H1 (cell line): ENCODE results near the gene ABCB11. TPM values are rescaled to one million over a fixed set of nuclear protein-coding genes. Genes with fewer than 3 reads are reported as not detected.

Experiments
- CTCF ChIA-PET: fragments of 300-600 bp; sonication (Branson Sonifier 250); formaldehyde crosslinking; loops from one replicate; lab custom pipeline; 2021; ENCODE audit not compliant: partially characterized antibody; lab: Charles Lee
- POLR2A ChIA-PET: fragments of 300-600 bp; sonication (Branson Sonifier 250); formaldehyde crosslinking; loops from one replicate; lab custom pipeline; 2021; ENCODE audit warnings: inconsistent platforms; ENCODE audit not compliant: partially characterized antibody; lab: Charles Lee
- DNase-seq, 2 experiments: peaks; one replicate each; pipeline versions ENCODE4 v3.0.0 to v3.0.0-alpha.2; 2010 to 2022; ENCODE audit warnings: low spot score in 2 of 2, low read depth in 1 of 2, mixed read lengths in 1 of 2
- FAIRE-seq: peaks from 2 replicates; lab custom pipeline; 2011; peaks lifted over from hg19 to GRCh38; lab: Jason Lieb, UNC
- H2AFZ ChIP-seq: 2 replicates; pipeline ENCODE4 v1.8.1; 2012; ENCODE audit warnings: low read length, inconsistent platforms
- H2AK5ac ChIP-seq: 2 replicates; pipeline ENCODE4 v1.6.1; 2013; ENCODE audit warnings: low read depth, low read length
- H2BK120ac ChIP-seq: replicated peaks from 2 replicates; pipeline ENCODE3; 2013; ENCODE audit warnings: low read depth, low read length, inconsistent platforms
- H2BK12ac ChIP-seq: 2 replicates; pipeline ENCODE4 v1.6.1; 2013; ENCODE audit warnings: low read depth, low read length
- H2BK15ac ChIP-seq: 2 replicates; pipeline ENCODE4 v1.6.1; 2013; ENCODE audit warnings: low read length
- H2BK20ac ChIP-seq: 2 replicates; pipeline ENCODE4 v1.6.1; 2013; ENCODE audit warnings: low read length
- H2BK5ac ChIP-seq: 2 replicates; pipeline ENCODE4 v1.6.1; 2013; ENCODE audit warnings: low read depth, low read length
- H3K14ac ChIP-seq: 2 replicates; pipeline ENCODE4 v1.6.1; 2013; ENCODE audit warnings: inconsistent platforms; ENCODE audit not compliant: insufficient read length
- H3K18ac ChIP-seq: 2 replicates; pipeline ENCODE4 v1.6.1; 2013; ENCODE audit warnings: low read length; ENCODE audit errors: extremely low read depth
- H3K23ac ChIP-seq: 2 replicates; pipeline ENCODE4 v1.6.1; 2013; ENCODE audit warnings: inconsistent platforms; ENCODE audit not compliant: insufficient read length
- H3K23me2 ChIP-seq: 2 replicates; pipeline ENCODE4 v1.6.1; 2013; ENCODE audit warnings: low read depth, low read length
- H3K27ac ChIP-seq: 2 replicates; pipeline ENCODE4 v1.6.1; 2011; ENCODE audit warnings: low read depth, low read length, inconsistent platforms
- H3K27me3 ChIP-seq, 4 experiments: replicated peaks in 1 of 4; 1 replicate in 1 of 4; 2 replicates in 3 of 4; pipeline versions ENCODE4 v1.6.1 to v1.8.1; 2011 to 2013; ENCODE audit warnings: low read length in 3 of 4, mild to moderate bottlenecking in 3 of 4, inconsistent platforms in 2 of 4, mixed read lengths in 2 of 4, moderate library complexity in 1 of 4; ENCODE audit not compliant: control insufficient read depth in 3 of 4, insufficient read depth in 3 of 4; ENCODE audit errors: extremely low read depth in 1 of 4
- H3K36me3 ChIP-seq, 4 experiments: 2 replicates each; pipeline versions ENCODE4 v1.6.1 to v1.8.1; 2011 to 2013; ENCODE audit warnings: mild to moderate bottlenecking in 4 of 4, low read length in 3 of 4, moderate library complexity in 2 of 4, control low read depth in 1 of 4, inconsistent platforms in 1 of 4; ENCODE audit not compliant: insufficient read depth in 4 of 4, control insufficient read depth in 2 of 4
- H3K4ac ChIP-seq: replicated peaks from 2 replicates; pipeline ENCODE3; 2013; ENCODE audit warnings: low read length, low read depth, mixed read lengths, inconsistent platforms; ENCODE audit not compliant: insufficient read length
- H3K4me1 ChIP-seq, 4 experiments: replicated peaks in 1 of 4; 1 replicate in 1 of 4; 2 replicates in 3 of 4; pipeline versions ENCODE4 v1.6.1 to v1.8.1; 2011 to 2013; ENCODE audit warnings: low read length in 3 of 4, inconsistent platforms in 2 of 4, mixed read lengths in 1 of 4; ENCODE audit not compliant: insufficient read depth in 4 of 4, control insufficient read depth in 3 of 4
- H3K4me2 ChIP-seq, 2 experiments: 2 replicates each; pipeline versions ENCODE4 v1.6.1 to v1.8.1; 2011 to 2013; ENCODE audit warnings: low read depth in 2 of 2, low read length in 2 of 2, control low read depth in 1 of 2, inconsistent platforms in 1 of 2, mild to moderate bottlenecking in 1 of 2; ENCODE audit not compliant: insufficient read depth in 1 of 2
- H3K4me3 ChIP-seq, 4 experiments: fragments of 200-600, 300-600 bp in 1 of 4; sonication (generic), shearing (Covaris generic), sonication (Bioruptor Twin) in 1 of 4; 2 replicates each; pipeline versions ENCODE4 v1.5.1 to v1.8.1; 2011 to 2016; ENCODE audit warnings: low read length in 4 of 4, low read depth in 3 of 4, control low read depth in 2 of 4, inconsistent platforms in 2 of 4, mild to moderate bottlenecking in 2 of 4, mixed read lengths in 1 of 4, moderate library complexity in 1 of 4; ENCODE audit not compliant: insufficient read depth in 2 of 4; ENCODE audit errors: extremely low read depth in 1 of 4
- H3K56ac ChIP-seq: replicated peaks from 2 replicates; pipeline ENCODE3; 2013; ENCODE audit warnings: low read depth, mild to moderate bottlenecking, mixed read lengths, low read length, inconsistent platforms; ENCODE audit not compliant: insufficient read length
- H3K79me1 ChIP-seq: 2 replicates; pipeline ENCODE4 v1.6.1; 2013; ENCODE audit warnings: low read depth, low read length, control low read depth
- H3K79me2 ChIP-seq, 2 experiments: 2 replicates each; pipeline versions ENCODE4 v1.6.1 to v1.8.1; 2012 to 2013; ENCODE audit warnings: low read length in 2 of 2, mild to moderate bottlenecking in 2 of 2, inconsistent platforms in 1 of 2; ENCODE audit not compliant: insufficient read depth in 2 of 2, control insufficient read depth in 1 of 2
- H3K9ac ChIP-seq, 4 experiments: replicated peaks in 1 of 4; 1 replicate in 1 of 4; 2 replicates in 3 of 4; pipeline versions ENCODE4 v1.6.1 to v1.8.1; 2011 to 2013; ENCODE audit warnings: low read depth in 3 of 4, low read length in 3 of 4, control low read depth in 2 of 4, mild to moderate bottlenecking in 2 of 4, moderate library complexity in 2 of 4, inconsistent platforms in 1 of 4; ENCODE audit errors: extremely low read depth in 1 of 4
- H3K9me3 ChIP-seq, 2 experiments: 2 replicates each; pipeline versions ENCODE4 v1.6.1 to v1.8.1; 2012 to 2013; ENCODE audit warnings: mild to moderate bottlenecking in 2 of 2, moderate library complexity in 2 of 2, control low read depth in 1 of 2, inconsistent platforms in 1 of 2, low read depth in 1 of 2, low read length in 1 of 2, mixed read lengths in 1 of 2; ENCODE audit not compliant: insufficient read depth in 2 of 2
- H4K20me1 ChIP-seq, 2 experiments: replicated peaks in 1 of 2; 2 replicates each; pipeline versions ENCODE3 to v1.8.1; 2011 to 2013; ENCODE audit warnings: inconsistent platforms in 2 of 2, low read length in 2 of 2, mild to moderate bottlenecking in 1 of 2; ENCODE audit not compliant: insufficient read depth in 2 of 2, control insufficient read depth in 1 of 2
- H4K5ac ChIP-seq: 2 replicates; pipeline ENCODE4 v1.6.1; 2013; ENCODE audit warnings: low read length, low read depth, mixed read lengths, inconsistent platforms; ENCODE audit not compliant: insufficient read length
- H4K8ac ChIP-seq: 2 replicates; pipeline ENCODE4 v1.8.0; 2013; ENCODE audit warnings: mild to moderate bottlenecking, moderate library complexity, low read length, inconsistent platforms; ENCODE audit not compliant: insufficient read depth; ENCODE audit errors: extremely low read depth
- H4K91ac ChIP-seq: replicated peaks from 2 replicates; pipeline ENCODE3; 2013; ENCODE audit warnings: low read length, mixed read lengths, inconsistent platforms; ENCODE audit not compliant: insufficient read length
- CBX8 ChIP-seq: fragments of 300-800, 300-1000 bp; sonication (generic); IDR thresholded peaks from 2 replicates; pipeline ENCODE4 v1.7.1; 2016; ENCODE audit warnings: low read depth, low read length, borderline replicate concordance
- EZH2 ChIP-seq: fragments of 200-600 bp; sonication (generic); IDR thresholded peaks from 2 replicates; pipeline ENCODE4 v1.7.1; 2012; ENCODE audit warnings: low read depth, mild to moderate bottlenecking, moderate library complexity, low read length, inconsistent platforms; ENCODE audit not compliant: severe bottlenecking
- PHF8 ChIP-seq: fragments of 200-600 bp; sonication (generic); conservative IDR thresholded peaks from 2 replicates; pipeline ENCODE4 v1.7.1; 2012; ENCODE audit warnings: low read depth, mild to moderate bottlenecking, inconsistent platforms, low read length, moderate library complexity
- RFX5 ChIP-seq: IDR thresholded peaks from 2 replicates; pipeline ENCODE4 v1.6.1; 2011; ENCODE audit warnings: low read depth, low read length, improper control_type of control experiment, borderline replicate concordance
- TBP ChIP-seq: IDR thresholded peaks from 2 replicates; pipeline ENCODE4 v1.6.1; 2011; ENCODE audit warnings: low read depth, low read length, improper control_type of control experiment
- WGBS, 2 experiments: shearing (Covaris generic) in 1 of 2; methylation state at CpG; one replicate each; pipeline versions ENCODE4 v1.1.6 to v1.1.7; 2013 to 2015; ENCODE audit warnings: low lambda C conversion rate in 2 of 2, mixed read lengths in 2 of 2, inconsistent platforms in 1 of 2, low coverage in 1 of 2, missing lambda C conversion rate in 1 of 2; ENCODE audit not compliant: insufficient replicate concordance in 2 of 2, insufficient coverage in 1 of 2, insufficient read length in 1 of 2; ENCODE audit errors: extremely low coverage in 1 of 2, missing lambda C conversion rate in 1 of 2; 5-methylcytosine and 5-hydroxymethylcytosine counted together
- polyA plus RNA-seq, 7 experiments: library from polyadenylated mRNA; depleted of rRNA in 3 of 7; stranded (reverse) in 5 of 7; unstranded in 2 of 7; fragments of >200 nt in 5 of 7; fragments of 200-250 nt in 2 of 7; gene quantifications; 1 replicate in 5 of 7; 2 replicates in 1 of 7; 4 replicates in 1 of 7; pipeline versions ENCODE4 v1.2.1 to v1.2.3, GENCODE V29; 2011 to 2013; ENCODE audit warnings: missing spikeins in 2 of 7, mixed read lengths in 2 of 7
- total RNA-seq: library from RNA; stranded (reverse); fragmentation: NEBNext Ultra II Directional; extraction: Animal tissue kit (Norgen Biotek cat#: 25700); gene quantifications from 2 replicates; pipeline ENCODE4 v1.2.1, GENCODE V29; 2021
- TF ChIP-seq, protein P1 (sequence below): IDR thresholded peaks from 2 replicates; pipeline ENCODE4 v1.6.1; 2012; ENCODE audit warnings: inconsistent platforms

Gene ABCB11
- total and polyA plus RNA-seq, 2 of the 8 experiments (the other 6 are each of a cell fraction or from before 2014, with no cell fraction given), result not detected

- Histone ChIP-seq H4K8ac (no peak overlapping the region), H3K4me3 (no peak overlapping the region), H3K36me3 (no peaks in the 10 kb centered on the region; a peak in 1 of 8 replicates), H4K91ac (no peak overlapping the region), H3K4ac (no peak overlapping the region), H2BK15ac (no peak overlapping the region), H3K79me2 (no peaks in the 10 kb centered on the region), H4K5ac (no peak overlapping the region), H3K23me2 (no peaks in the 10 kb centered on the region), H3K27me3 (no peaks in the 10 kb centered on the region), H2BK5ac (no peak overlapping the region), H3K14ac (no peak overlapping the region), H4K20me1 (no peaks in the 10 kb centered on the region), H3K23ac (no peak overlapping the region), H3K79me1 (no peaks in the 10 kb centered on the region), H2AFZ (no peak overlapping the region), H3K27ac (no peak overlapping the region), H3K9me3 (no peaks in the 10 kb centered on the region), H3K4me2 (no peak overlapping the region), H3K18ac (no peak overlapping the region), H3K4me1 (no peaks in the 10 kb centered on the region), H2AK5ac (no peak overlapping the region), H3K9ac (no peak overlapping the region), H2BK20ac (no peak overlapping the region), H2BK120ac (no peak overlapping the region), H3K56ac (no peak overlapping the region), H2BK12ac (no peak overlapping the region)
- ChIA-PET CTCF (interaction anchor here (1.0 to 3.8 kb wide), 3 partner anchors 9 to 22 kb away, joined by 4 to 32 read pairs (median 6); no protein-coding TSS in a partner anchor), POLR2A (no interaction called here)
- WGBS, 2 experiments, result 89% methylated on average over 1 of the region's 1 CpG; no CpG with 5 or more reads in 1 of the 2 experiments
- DNase-seq (no peak), FAIRE-seq (no peak)
- TF ChIP-seq TBP, result no peak
- TF ChIP-seq CBX8, result no peak
- TF ChIP-seq, protein P1, sequence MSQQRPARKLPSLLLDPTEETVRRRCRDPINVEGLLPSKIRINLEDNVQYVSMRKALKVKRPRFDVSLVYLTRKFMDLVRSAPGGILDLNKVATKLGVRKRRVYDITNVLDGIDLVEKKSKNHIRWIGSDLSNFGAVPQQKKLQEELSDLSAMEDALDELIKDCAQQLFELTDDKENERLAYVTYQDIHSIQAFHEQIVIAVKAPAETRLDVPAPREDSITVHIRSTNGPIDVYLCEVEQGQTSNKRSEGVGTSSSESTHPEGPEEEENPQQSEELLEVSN, result no peak
- TF ChIP-seq PHF8, result no peak
- no peak for TF ChIP-seq EZH2
- TF ChIP-seq RFX5, result no peak
These were observed 92.1 kb downstream of the ABCB11 start for GRCh38 chr2:168939061-168939460.
